Left colon (tissue), 2 donors: ENCODE results near the gene OR1C1. TPM values are rescaled to one million over a fixed set of nuclear protein-coding genes. Genes with fewer than 3 reads are reported as not detected.

Experiments
- total RNA-seq, 2 donors: library from RNA; stranded (reverse); fragmentation: NEBNext Ultra II Directional; extraction: Animal tissue kit (Norgen Biotek cat#: 25700); gene quantifications; one replicate each; pipeline ENCODE4 v1.2.1, GENCODE V29; 2021
- donor health status: DM: no; HTN: no; CAD: no.
- donor health status: DM: yes; HTN: yes; CAD: no.

The OR1C1 gene
- total RNA-seq, 2 donors from 2014 or later, result not detected

Other genes starting within 250 kb of the OR1C1 start
- gene OR2C3, start 224.1 kb downstream of the OR1C1 start, total RNA-seq, result not detected
- under 1 TPM; 0.18 to 0.67 TPM for gene GCSAML, start 211.4 kb downstream of the OR1C1 start, total RNA-seq
- gene OR2G2, start 172.2 kb downstream of the OR1C1 start, total RNA-seq, result not detected
- gene OR2G3, start 155.0 kb downstream of the OR1C1 start, total RNA-seq, result not detected
- gene OR13G1, start 80.8 kb downstream of the OR1C1 start, total RNA-seq, result not detected
- gene OR6F1, start 43.9 kb downstream of the OR1C1 start, total RNA-seq, result not detected
- under 1 TPM in 1 of 2 donors, not detected in 1; 0.61 TPM for gene OR14K1, start 21.9 kb downstream of the OR1C1 start, total RNA-seq
- not detected for gene OR14A2, start 12.4 kb downstream of the OR1C1 start, total RNA-seq
- gene OR14A16, start 63.6 kb upstream of the OR1C1 start, total RNA-seq, result not detected
- gene OR11L1, start 81.3 kb upstream of the OR1C1 start, total RNA-seq, result not detected
- 1 to 10 TPM; 3.9 to 4.2 TPM for gene TRIM58, start 96.6 kb upstream of the OR1C1 start, total RNA-seq
- 1 to 10 TPM; 1.0 to 1.1 TPM for gene OR2W3, start 135.0 kb upstream of the OR1C1 start, total RNA-seq
- under 1 TPM in 1 of 2 donors, not detected in 1; 0.27 TPM for gene OR2T8, start 159.7 kb upstream of the OR1C1 start, total RNA-seq
- gene OR2AJ1, start 164.3 kb upstream of the OR1C1 start, total RNA-seq, result not detected
- gene OR2L8, start 188.3 kb upstream of the OR1C1 start, total RNA-seq, result not detected
- gene OR2AK2, start 204.7 kb upstream of the OR1C1 start, total RNA-seq, result not detected